Non-pigmented ciliary epithelial cell (primary cell): ENCODE data around the gene VAV2.
"Not testable (repeated sequence)": the region's sequence is repeated elsewhere in the genome, so short reads cannot be mapped to it uniquely, and the experiment has no call there.

ENCODE experiments used
- DNase-seq: peaks from one replicate; pipeline ENCODE4 v3.0.0-alpha.2; 2010; ENCODE audit warnings: low read depth

Gene VAV2

DNA sequence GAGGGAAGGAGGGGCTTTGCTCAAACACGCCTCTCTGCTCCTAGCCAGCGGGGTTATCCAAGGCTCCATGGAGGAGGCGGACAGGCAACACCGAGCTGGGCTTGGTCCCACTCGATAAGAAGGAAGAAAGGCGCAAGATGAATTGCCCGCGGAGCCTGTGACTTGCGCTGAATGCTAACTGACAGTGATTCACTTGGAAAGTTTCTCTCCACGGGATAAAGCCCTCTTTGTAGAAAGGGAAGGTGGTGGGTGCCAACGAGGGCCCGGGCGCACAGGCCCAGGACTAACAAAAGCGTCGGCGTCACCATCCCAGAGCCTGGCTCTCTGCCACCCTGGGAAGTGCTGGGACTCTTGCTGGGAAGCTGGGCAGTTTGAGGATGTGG is 76.0 kb downstream of the VAV2 start:
- DNase-seq = no peak

GRCh38 chr9:133915534-133916158 is 76.5 kb downstream of the VAV2 start:
- DNase-seq = no peak

- no peak for DNase-seq
Observed at GRCh38 chr9:133914442-133915342, 77.4 kb downstream of the VAV2 start.

DNA sequence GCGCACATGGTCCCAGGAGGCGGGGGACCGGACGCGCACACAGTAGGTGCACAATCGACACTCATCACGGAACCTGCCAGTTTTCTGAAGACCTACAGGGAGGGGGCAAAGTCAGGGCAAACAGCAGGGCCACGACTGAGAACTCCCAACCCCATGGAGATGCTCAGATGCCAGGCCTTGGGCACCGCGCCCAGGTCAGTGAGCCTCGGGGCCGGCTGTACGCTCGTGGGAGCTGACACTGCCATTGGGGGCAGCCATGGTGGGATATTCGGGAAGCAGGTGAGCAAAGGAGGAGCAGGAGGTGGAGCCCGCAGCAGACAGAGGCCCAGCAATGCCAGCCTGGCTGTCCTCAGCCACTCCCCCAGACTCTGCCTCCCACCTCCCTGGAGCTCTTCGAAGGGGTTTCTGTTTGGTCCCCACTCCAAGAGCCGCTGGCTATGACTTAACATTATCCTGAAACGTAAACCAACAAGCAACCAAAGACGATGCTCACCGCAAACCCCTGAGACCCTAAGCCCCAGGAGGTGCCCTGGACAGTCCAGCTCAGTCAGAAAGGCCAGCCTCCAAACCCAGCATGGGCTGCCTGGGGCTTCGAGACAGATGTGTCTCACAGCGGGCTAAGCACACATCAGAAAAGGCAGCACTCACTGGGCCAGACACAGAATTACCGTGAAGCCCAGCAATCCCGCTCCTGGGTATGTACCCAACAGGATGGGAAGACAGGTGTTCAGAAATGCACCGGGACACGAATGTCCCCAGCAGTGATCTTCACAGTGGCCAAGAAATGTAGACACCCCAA is 78.4 kb downstream of the VAV2 start:
- no peak for DNase-seq

DNA sequence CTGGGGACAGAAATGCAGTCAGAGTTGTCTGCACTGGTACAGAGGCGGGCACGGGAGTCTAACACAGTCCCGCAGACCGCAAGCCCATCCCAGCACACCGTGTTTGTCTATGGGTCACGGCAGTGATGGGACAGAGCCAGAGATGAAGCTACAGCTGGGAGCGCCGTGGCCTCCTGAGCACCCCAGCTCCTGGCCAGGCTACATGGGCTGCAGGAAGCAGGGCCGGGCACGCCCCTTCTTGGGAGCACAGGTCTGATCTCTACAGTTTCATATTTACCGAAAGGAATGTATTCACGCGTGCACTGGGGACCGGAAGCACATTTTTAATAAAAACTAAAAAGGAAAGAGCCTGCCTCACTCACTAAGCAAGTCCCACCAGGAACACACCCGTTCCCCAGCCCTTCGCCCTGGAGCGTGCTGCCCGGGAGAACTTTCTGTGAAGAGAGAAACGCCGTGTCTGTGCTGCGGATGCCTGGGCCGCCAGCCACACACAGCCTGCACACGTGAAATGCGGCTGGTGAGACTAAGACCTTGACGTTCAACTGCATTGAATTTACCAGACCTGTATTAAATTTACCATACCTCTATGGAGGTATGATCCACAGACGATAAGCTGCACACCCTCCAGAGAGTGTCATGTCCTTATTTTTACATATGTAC is 81.1 kb downstream of the VAV2 start:
- DNase-seq = no peak

- DNase-seq = no peak
Observed at GRCh38 chr9:133906932-133907910, 84.9 kb downstream of the VAV2 start.

DNA sequence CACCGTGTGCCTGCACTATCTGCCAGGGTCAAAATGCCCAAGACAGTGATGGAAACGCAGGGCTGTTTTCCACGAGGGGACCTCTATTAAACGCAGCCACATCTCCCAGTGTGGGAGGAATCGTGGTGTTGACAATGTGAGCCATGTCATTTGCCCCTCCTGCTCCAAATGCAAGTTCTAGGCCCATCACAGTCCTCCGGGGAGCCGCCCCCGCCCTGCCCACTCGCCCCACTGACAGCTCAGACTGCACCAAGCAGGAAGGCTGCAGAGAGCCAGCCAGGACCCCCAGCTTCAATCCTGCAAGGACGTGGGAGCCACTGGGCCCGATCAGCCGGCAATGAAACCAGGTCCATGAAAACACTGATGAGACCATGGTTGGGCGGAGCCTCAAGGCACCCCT is 85.9 kb downstream of the VAV2 start:
- DNase-seq = no peak

GRCh38 chr9:133905493-133905892 is 86.6 kb downstream of the VAV2 start:
- no peak for DNase-seq

- DNase-seq = no peak
Observed at GRCh38 chr9:133904346-133905090, 87.6 kb downstream of the VAV2 start.

DNA sequence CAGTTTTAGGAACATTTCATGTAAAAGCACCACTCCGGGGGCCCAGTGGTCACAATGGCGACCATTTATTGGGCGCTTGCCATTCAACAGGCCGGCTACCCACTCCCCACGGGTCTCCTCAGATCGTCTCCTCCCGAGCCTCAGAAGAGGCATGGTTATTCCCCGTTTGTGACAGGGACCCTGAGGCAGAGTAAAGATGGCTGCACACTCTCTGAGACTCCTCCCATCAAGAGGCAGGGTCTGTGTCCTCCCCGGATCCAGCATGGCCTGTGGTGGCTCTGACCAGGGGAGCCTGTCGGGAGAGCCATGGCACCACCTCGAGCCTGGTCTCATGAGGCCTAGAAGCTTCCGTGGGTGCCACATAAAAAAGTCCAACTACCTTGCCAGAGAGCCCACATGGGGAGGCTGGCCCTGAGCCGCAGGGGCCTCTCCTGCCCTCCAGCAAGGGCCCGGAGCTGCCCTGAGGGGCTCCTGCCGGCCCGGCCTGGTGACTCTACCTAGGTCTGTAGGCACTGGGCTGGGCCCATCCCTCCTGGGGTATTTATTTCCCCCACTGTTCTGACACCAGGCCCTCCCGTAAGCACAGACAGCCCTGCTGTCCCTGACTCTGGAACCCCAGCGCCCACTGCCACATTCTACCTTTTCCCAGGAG is 90.8 kb downstream of the VAV2 start:
- no peak for DNase-seq

DNA sequence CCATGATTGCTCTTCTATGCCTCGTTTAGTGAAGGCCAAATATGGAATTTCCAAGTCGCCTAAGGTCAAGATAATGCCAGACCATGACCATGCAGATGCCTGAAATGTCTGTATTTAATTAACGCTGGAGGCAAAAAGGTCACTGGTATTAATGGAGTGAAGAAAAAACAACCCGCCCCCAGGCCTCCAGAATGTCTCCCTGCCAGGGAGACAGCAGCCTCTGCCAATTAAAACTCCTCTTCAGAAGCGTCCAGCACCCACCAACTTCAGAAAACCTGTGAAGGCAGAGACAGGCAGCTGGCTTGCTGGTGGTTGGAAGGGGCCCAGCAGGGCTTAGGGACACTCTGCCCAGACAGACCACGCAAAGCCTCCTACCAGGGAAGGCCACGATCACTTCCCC is 94.4 kb downstream of the VAV2 start:
- DNase-seq = no peak

DNA sequence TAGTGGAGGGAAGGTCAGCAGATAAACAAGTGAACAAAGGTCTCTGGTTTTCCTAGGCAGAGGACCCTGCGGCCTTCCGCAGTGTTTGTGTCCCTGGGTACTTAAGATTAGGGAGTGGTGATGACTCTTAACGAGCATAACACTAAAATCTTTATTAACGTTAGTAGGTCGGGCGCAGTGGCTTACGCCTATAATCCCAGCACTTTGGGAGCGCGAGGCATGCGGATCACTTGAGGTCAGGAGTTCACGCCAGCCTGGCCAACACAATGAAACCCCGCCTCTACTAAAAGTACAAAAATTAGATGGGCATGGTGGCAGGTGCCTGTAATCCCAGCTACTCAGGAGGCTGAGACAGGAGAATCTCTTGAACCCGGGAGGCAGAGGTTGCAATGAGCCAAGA is 96.1 kb downstream of the VAV2 start:
- DNase-seq = not testable (repeated sequence)

DNA sequence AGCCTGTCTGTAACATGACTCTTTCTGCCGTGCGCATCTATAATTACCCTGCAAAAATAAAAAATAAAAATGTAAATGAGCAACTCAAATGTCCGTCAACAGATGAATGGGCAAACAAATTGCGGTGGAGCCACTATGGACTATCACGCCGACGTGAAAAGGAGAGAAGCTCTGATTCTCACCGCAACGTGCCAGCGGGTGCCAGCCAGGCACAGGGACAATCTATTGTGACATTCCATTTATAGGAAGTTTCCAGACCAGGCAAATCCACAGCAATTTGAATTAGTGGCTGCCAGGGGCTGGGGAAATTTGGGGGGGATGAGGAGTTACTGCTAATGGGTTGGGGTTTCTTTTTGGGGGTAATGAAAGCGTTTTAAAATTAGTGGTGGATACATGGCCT is 96.8 kb downstream of the VAV2 start:
- DNase-seq = no peak

GRCh38 chr9:133894377-133895321 is 97.5 kb downstream of the VAV2 start:
- DNase-seq = no peak

DNA sequence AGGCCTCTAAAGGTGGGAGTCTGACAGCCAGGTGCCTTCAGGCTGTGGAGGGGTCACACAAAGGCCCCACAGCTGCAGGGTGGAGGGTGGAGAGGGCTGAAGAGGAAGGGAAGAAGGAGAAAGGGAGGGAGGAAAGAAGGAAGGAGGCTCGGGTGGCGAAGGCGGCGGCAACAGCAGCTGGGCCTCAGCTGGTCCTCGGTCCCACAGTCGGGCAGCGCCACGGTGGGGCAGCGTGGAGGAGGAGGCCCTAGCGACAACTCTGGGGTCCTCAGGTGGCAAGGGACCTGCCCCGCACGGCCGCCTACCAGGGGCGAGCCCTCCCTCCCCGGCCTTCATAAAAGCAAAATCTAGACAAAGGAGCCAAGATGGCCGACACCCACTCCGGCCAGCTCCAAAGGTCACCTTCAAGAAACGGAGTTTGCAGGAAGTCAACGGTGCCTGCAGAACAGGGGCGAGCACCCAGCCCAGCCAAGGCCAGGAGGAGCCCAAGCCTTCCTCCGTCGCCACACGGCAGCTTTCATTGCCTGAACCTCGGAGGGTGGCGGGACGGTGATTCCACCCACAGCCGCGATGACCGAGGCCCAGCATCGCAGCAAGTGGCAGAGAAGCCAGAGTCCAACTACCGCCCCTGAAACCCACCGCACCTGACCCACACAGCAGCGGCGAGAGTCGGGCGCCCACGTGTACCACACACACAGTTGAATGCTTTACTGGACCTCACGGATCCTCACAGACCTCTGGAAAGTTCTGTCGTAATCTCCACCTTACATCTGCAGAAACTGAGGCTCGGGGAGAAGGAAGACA is 98.7 kb downstream of the VAV2 start:
- DNase-seq = no peak

DNA sequence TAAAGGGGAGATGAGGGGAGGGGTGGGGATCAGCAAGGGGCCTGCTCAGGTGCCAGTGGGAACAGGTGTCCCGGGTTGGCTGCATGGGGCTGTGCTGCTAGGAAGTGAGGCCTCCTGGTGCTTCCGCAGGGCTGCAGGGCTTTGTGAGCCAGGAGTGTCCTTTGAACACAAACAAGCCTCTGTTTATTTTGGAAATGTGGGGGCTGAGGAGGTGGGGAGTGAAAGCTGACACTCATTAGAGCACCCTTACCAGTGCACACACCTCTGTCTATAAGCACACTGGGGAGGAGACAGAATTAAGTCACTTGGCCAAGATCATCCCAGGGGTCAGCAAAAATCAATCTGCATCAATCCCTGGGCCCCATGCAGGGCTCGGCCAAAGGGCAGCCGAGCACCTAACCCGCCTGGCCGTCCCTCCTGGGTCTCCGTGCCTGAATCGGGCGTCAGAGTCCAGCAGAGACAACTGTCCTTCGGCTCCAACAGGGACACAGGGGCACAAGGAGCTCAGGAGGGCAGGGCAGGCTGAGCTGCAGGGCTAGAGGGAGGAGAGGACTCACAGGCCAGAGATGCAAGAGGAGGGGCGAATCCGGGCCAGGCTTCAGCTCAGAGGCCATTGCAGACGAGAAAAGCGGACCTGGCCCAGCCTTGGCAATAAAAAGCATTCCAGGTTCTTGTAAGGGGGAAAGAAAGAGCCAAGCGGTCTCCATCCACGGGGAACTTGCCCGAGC is 99.8 kb downstream of the VAV2 start:
- DNase-seq = no peak

DNA sequence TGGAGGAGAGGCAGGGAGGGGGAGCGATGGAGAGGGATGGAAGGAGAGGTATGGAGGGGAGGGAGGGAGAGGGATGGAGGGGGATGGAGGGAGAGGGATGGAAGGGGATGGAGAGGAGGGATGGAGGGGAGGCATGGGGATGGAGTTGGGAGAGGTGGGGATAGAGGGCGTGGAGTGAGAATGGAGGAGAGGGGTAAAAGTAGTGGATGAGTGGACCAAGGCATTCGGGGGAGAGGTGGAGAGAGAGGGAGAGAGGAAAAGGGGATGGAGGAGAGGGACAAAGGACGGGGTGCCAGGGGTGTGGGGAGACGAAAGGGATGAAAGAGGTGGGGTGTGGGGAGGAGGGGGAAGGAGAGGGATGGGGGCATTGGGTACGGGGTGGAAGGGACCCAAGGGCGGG is 100.4 kb downstream of the VAV2 start:
- no peak for DNase-seq
